HL-60 (cell line): ENCODE data around the gene MEMO1.

Experiments used
- CTCF ChIP-seq: IDR thresholded peaks from one replicate; pipeline ENCODE4 v1.5.1; 2011; ENCODE audit warnings: low read length, control low read depth, inconsistent platforms; ENCODE audit not compliant: insufficient read depth
- REST ChIP-seq: IDR thresholded peaks from 2 replicates; pipeline ENCODE4 v1.6.1; 2012; ENCODE audit warnings: low read depth; ENCODE audit not compliant: insufficient replicate concordance

GRCh38 chr2:31889044-31889443, 121.8 kb downstream of the MEMO1 start:
- TF ChIP-seq REST: no peak
- no peak for TF ChIP-seq CTCF
